Astrocyte of the hippocampus (primary cell): Measurements from ENCODE around the gene IQCM.
A peak's percentile ranks its signal among the peaks of the same experiment; 100 is the strongest.
"Not testable (repeated sequence)": the region's sequence is repeated elsewhere in the genome, so short reads cannot be mapped to it uniquely, and the experiment has no call there.

Experiments
- DNase-seq: peaks from one replicate; pipeline ENCODE4 v3.0.0; 2011; ENCODE audit warnings: low read depth, low spot score

Gene IQCM

GRCh38 chr4:149465955-149466354 is 349.7 kb downstream of the IQCM start:
- no peak for DNase-seq

GRCh38 chr4:149443537-149443936 is 372.1 kb downstream of the IQCM start:
- DNase-seq = no peak

- peak; percentile 59 for DNase-seq
These were observed 374.3 kb downstream of the IQCM start for GRCh38 chr4:149441338-149441737.

- no peak for DNase-seq
These were observed 389.2 kb downstream of the IQCM start for GRCh38 chr4:149426461-149426860.

GRCh38 chr4:149409555-149409962 is 406.1 kb downstream of the IQCM start:
- DNase-seq = no peak

GRCh38 chr4:149409146-149409545 is 406.5 kb downstream of the IQCM start:
- peak; percentile 95 for DNase-seq

- DNase-seq = no peak
These were observed 411.5 kb downstream of the IQCM start for GRCh38 chr4:149404143-149404542.

- DNase-seq = no peak
These were observed 412.6 kb downstream of the IQCM start for GRCh38 chr4:149403081-149403480.

- DNase-seq = no peak
These were observed 416.6 kb downstream of the IQCM start for GRCh38 chr4:149398993-149399392.

GRCh38 chr4:149370785-149371420 is 444.7 kb downstream of the IQCM start:
- DNase-seq = peak; percentile 67

GRCh38 chr4:149370002-149370401 is 445.6 kb downstream of the IQCM start:
- DNase-seq = no peak

GRCh38 chr4:149353241-149353640 is 462.4 kb downstream of the IQCM start:
- DNase-seq = no peak

GRCh38 chr4:149349541-149349940 is 466.1 kb downstream of the IQCM start:
- DNase-seq = no peak

GRCh38 chr4:149347139-149347538 is 468.5 kb downstream of the IQCM start:
- no peak for DNase-seq

GRCh38 chr4:149345424-149345823 is 470.2 kb downstream of the IQCM start:
- DNase-seq = no peak

GRCh38 chr4:149344436-149344835 is 471.2 kb downstream of the IQCM start:
- DNase-seq = peak; percentile 35

- no peak for DNase-seq
These were observed 472.0 kb downstream of the IQCM start for GRCh38 chr4:149343614-149344013.

- DNase-seq = not testable (repeated sequence)
These were observed 474.5 kb downstream of the IQCM start for GRCh38 chr4:149341117-149341516.

- DNase-seq = no peak
These were observed 487.5 kb downstream of the IQCM start for GRCh38 chr4:149328161-149328560.

- no peak for DNase-seq
These were observed 493.4 kb downstream of the IQCM start for GRCh38 chr4:149322203-149322602.

GRCh38 chr4:149321438-149321837 is 494.2 kb downstream of the IQCM start:
- no peak for DNase-seq

GRCh38 chr4:149311076-149311475 is 504.6 kb downstream of the IQCM start:
- DNase-seq = no peak

GRCh38 chr4:149306537-149306936 is 509.1 kb downstream of the IQCM start:
- DNase-seq = no peak
